ENCODE results near the gene PTPRO.

DNA sequence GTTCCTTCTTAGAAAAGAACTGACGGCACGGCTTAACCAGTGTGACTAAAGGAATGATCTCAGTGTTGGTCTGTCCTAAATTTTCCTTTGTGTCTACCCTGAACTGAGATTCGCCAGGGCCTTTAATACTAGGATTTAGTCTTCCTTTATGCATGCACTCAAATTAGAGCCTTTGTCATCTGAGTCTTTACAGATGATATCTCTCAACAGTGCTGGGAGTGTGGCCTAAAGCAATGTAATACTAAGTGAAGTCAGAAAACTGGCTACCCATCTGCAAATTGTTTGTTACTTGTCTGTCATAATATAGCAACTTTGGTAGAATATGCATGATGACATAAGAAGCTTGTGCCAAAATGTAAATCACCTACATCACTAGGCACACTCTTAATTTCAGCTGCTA, 95.4 kb downstream of the PTPRO start:
- TF ChIP-seq, protein P1, sequence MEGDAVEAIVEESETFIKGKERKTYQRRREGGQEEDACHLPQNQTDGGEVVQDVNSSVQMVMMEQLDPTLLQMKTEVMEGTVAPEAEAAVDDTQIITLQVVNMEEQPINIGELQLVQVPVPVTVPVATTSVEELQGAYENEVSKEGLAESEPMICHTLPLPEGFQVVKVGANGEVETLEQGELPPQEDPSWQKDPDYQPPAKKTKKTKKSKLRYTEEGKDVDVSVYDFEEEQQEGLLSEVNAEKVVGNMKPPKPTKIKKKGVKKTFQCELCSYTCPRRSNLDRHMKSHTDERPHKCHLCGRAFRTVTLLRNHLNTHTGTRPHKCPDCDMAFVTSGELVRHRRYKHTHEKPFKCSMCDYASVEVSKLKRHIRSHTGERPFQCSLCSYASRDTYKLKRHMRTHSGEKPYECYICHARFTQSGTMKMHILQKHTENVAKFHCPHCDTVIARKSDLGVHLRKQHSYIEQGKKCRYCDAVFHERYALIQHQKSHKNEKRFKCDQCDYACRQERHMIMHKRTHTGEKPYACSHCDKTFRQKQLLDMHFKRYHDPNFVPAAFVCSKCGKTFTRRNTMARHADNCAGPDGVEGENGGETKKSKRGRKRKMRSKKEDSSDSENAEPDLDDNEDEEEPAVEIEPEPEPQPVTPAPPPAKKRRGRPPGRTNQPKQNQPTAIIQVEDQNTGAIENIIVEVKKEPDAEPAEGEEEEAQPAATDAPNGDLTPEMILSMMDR (IDR thresholded peaks at IDR 0.05; ENCODE audit: insufficient read depth, low read length, poor library complexity, severe bottlenecking): no peak
- TF ChIP-seq EZH2phosphoT487 (conservative IDR thresholded peaks at IDR 0.05; ENCODE audit: low read length): no peak
